IPS-20b (cell line): ENCODE measurements around the gene FAM83E.
A peak's percentile ranks its signal among the peaks of the same experiment; 100 is the strongest.

ENCODE experiments used
- H3K27ac ChIP-seq: one replicate; pipeline ENCODE4 v1.5.1; 2013; ENCODE audit warnings: low read length
- H3K27me3 ChIP-seq: 2 replicates; pipeline ENCODE4 v1.6.1; 2013; ENCODE audit warnings: mild to moderate bottlenecking, low read length, inconsistent platforms; ENCODE audit not compliant: insufficient read depth
- H3K36me3 ChIP-seq: 2 replicates; pipeline ENCODE4 v1.6.1; 2013; ENCODE audit warnings: low read depth, mild to moderate bottlenecking, inconsistent platforms, low read length, moderate library complexity; ENCODE audit not compliant: insufficient read depth
- H3K4me1 ChIP-seq: 2 replicates; pipeline ENCODE4 v1.6.1; 2013; ENCODE audit warnings: mild to moderate bottlenecking, control low read depth, inconsistent platforms, low read length, moderate library complexity; ENCODE audit not compliant: insufficient read depth
- H3K4me3 ChIP-seq: 2 replicates; pipeline ENCODE4 v1.5.1; 2013; ENCODE audit warnings: mild to moderate bottlenecking, low read length, inconsistent platforms
- H3K9ac ChIP-seq: 2 replicates; pipeline ENCODE4 v1.6.1; 2013; ENCODE audit warnings: low read depth, mild to moderate bottlenecking, inconsistent platforms, low read length, moderate library complexity
- H3K9me3 ChIP-seq: 2 replicates; pipeline ENCODE4 v1.6.1; 2013; ENCODE audit warnings: mild to moderate bottlenecking, low read depth, low read length, inconsistent platforms; ENCODE audit not compliant: insufficient read depth

The FAM83E gene

GRCh38 chr19:48603449-48603848 is 11.4 kb downstream of the FAM83E start:
- no peaks in the 10 kb centered on the region for H3K4me1 ChIP-seq
- H3K9me3 ChIP-seq, result no peaks in the 10 kb centered on the region
- H3K36me3 ChIP-seq, result no peaks in the 10 kb centered on the region
- H3K9ac ChIP-seq, result no peak overlapping the region
- no peak overlapping the region for H3K27ac ChIP-seq
- no peaks in the 10 kb centered on the region for H3K27me3 ChIP-seq
- H3K4me3 ChIP-seq, result no peak overlapping the region

DNA sequence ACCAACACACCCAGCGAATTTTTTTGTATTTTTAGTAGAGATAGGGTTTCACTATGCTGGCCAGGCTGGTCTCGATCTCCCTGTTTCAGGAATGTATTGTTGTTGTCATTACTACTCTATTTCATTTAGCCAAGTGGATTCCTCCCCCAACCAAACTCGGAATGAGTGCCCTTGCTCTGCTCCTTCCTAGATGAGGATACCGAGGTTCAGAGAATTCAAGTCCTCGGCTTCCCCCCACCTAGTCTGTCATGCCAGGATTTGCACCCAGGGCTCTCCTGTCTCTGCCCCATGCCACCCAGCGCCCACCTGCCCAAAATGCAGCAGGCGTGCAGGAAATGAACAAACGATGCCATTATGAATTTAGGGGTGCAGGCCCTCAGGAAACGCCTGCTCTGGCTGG is 11.9 kb downstream of the FAM83E start:
- no peak overlapping the region for H3K27ac ChIP-seq
- H3K27me3 ChIP-seq, result no peaks in the 10 kb centered on the region
- no peak overlapping the region for H3K4me3 ChIP-seq
- no peaks in the 10 kb centered on the region for H3K9me3 ChIP-seq
- no peaks in the 10 kb centered on the region for H3K4me1 ChIP-seq
- H3K9ac ChIP-seq, result no peak overlapping the region
- no peaks in the 10 kb centered on the region for H3K36me3 ChIP-seq

GRCh38 chr19:48600679-48601417 is 14.0 kb downstream of the FAM83E start:
- H3K9me3 ChIP-seq, result no peaks in the 10 kb centered on the region

DNA sequence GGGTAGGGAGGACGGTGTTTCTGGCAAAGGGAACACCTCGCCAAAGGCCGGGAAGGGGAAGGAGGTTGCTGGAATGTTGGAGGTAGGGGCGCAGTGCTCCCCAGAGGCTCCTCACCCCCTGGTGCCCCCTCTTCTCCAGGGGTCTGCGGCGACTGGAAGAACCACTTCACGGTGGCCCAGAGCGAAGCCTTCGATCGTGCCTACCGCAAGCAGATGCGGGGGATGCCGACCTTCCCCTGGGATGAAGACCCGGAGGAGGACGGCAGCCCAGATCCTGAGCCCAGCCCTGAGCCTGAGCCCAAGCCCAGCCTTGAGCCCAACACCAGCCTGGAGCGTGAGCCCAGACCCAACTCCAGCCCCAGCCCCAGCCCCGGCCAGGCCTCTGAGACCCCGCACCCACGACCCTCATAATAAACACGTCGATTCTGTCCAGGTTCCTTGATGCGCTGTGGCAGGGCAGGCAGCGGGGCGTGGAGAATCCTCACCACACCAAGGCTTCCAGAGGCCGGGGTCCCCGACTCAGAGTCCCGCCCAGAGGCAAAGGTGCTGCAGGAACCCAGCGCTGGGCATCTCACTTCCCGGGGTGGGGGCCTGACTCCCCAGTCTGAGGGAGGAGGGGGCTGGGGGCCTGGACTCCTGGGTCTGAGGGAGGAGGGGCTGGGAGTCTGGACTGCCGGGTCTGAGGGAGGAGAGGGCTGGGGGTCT is 15.7 kb downstream of the FAM83E start:
- no peak overlapping the region for H3K4me3 ChIP-seq
- no peaks in the 10 kb centered on the region for H3K4me1 ChIP-seq
- H3K27me3 ChIP-seq, result no peaks in the 10 kb centered on the region
- H3K9me3 ChIP-seq, result no peaks in the 10 kb centered on the region
- H3K36me3 ChIP-seq, result no peaks in the 10 kb centered on the region
- H3K9ac ChIP-seq, result no peak overlapping the region
- no peak overlapping the region for H3K27ac ChIP-seq

More at GRCh38 chr19:48600679-48601417, 14.0 kb downstream of the FAM83E start:
- no peaks in the 10 kb centered on the region for H3K4me1 ChIP-seq
- no peak overlapping the region for H3K9ac ChIP-seq
- H3K36me3 ChIP-seq, result no peaks in the 10 kb centered on the region
- H3K4me3 ChIP-seq, result no peak overlapping the region
- no peaks in the 10 kb centered on the region for H3K27me3 ChIP-seq
- no peak overlapping the region for H3K27ac ChIP-seq

- no peak overlapping the region for H3K27ac ChIP-seq
- H3K4me3 ChIP-seq, result no peak overlapping the region
- no peak overlapping the region for H3K9ac ChIP-seq
- no peaks in the 10 kb centered on the region for H3K9me3 ChIP-seq
- H3K4me1 ChIP-seq, result no peaks in the 10 kb centered on the region
- H3K27me3 ChIP-seq, result no peaks in the 10 kb centered on the region
- no peaks in the 10 kb centered on the region for H3K36me3 ChIP-seq
Observed at GRCh38 chr19:48596679-48597465, 18.0 kb downstream of the FAM83E start.

GRCh38 chr19:48596237-48596636 is 18.6 kb downstream of the FAM83E start:
- no peak overlapping the region for H3K4me3 ChIP-seq
- no peaks in the 10 kb centered on the region for H3K9me3 ChIP-seq
- H3K27me3 ChIP-seq, result no peaks in the 10 kb centered on the region
- no peak overlapping the region for H3K9ac ChIP-seq
- no peak overlapping the region for H3K27ac ChIP-seq
- H3K36me3 ChIP-seq, result no peaks in the 10 kb centered on the region
- H3K4me1 ChIP-seq, result no peaks in the 10 kb centered on the region

GRCh38 chr19:48595833-48596232 is 19.0 kb downstream of the FAM83E start:
- Histone ChIP-seq H3K36me3 (no peaks in the 10 kb centered on the region), H3K4me3 (no peak overlapping the region), H3K9ac (no peak overlapping the region), H3K27ac (no peak overlapping the region), H3K27me3 (no peaks in the 10 kb centered on the region), H3K4me1 (no peaks in the 10 kb centered on the region), H3K9me3 (no peaks in the 10 kb centered on the region)

DNA sequence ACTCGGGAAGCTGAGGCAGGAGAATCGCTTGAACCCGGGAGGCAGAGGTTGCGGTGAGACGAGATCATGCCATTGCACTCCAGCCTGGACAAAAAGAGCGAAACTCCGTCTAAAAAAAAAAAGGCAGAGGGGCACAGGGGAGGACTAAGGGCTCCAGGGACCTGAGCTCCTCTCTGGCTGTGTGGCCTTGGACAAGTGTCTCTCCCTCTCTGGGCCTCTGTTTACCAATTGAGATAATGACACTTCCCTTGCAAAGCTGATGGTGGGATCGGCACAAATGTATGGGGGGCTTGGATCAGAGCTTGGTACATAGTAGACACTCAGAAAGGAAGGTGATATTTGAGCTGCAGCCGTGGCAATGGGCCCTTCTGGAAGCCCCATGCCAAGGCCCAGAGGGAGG is 19.7 kb downstream of the FAM83E start:
- Histone ChIP-seq H3K4me1 (no peaks in the 10 kb centered on the region), H3K36me3 (no peaks in the 10 kb centered on the region), H3K9ac (no peak overlapping the region), H3K9me3 (no peaks in the 10 kb centered on the region), H3K27ac (no peak overlapping the region), H3K27me3 (no peaks in the 10 kb centered on the region), H3K4me3 (no peak overlapping the region)

GRCh38 chr19:48591021-48591420 is 23.9 kb downstream of the FAM83E start:
- H3K36me3 ChIP-seq, result no peaks in the 10 kb centered on the region
- H3K4me3 ChIP-seq, result no peak overlapping the region
- H3K9ac ChIP-seq, result no peak overlapping the region
- H3K9me3 ChIP-seq, result no peaks in the 10 kb centered on the region
- H3K4me1 ChIP-seq, result no peaks in the 10 kb centered on the region
- no peak overlapping the region for H3K27ac ChIP-seq
- H3K27me3 ChIP-seq, result peaks cover 6% of the 10 kb centered on the region; the same call in 1 of the 2 replicates

GRCh38 chr19:48588670-48589401 is 26.0 kb downstream of the FAM83E start:
- Histone ChIP-seq H3K27ac (no peak overlapping the region), H3K36me3 (no peaks in the 10 kb centered on the region), H3K9me3 (no peaks in the 10 kb centered on the region), H3K4me1 (no peaks in the 10 kb centered on the region), H3K9ac (peak overlapping the region; percentile 8; the same call in 1 of the 2 replicates), H3K4me3 (peak overlapping the region; percentile 68), H3K27me3 (peaks cover 6% of the 10 kb centered on the region; the same call in 1 of the 2 replicates)

DNA sequence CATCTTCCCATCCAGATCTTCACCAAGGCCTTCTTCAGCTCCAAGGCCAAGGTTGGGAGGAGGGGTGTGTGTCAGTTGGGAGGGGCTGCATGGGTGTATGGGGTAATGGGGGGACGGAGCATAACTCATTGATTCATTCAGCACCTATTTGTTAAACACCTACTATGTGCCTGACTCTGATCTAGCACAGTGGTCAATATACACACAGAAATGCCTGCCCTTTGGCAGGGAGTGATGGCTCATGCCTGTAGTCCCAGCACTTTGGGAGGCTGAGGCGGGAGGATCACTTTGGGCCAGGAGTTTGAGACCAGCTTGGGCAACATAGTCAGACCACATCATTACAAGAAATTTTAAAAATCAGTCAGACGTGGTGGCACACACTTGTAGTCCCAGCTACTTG is 27.5 kb downstream of the FAM83E start:
- Histone ChIP-seq H3K9ac (no peak overlapping the region), H3K9me3 (no peaks in the 10 kb centered on the region), H3K27ac (no peak overlapping the region), H3K27me3 (peaks cover 6% of the 10 kb centered on the region; the same call in 1 of the 2 replicates), H3K4me1 (no peaks in the 10 kb centered on the region), H3K4me3 (no peak overlapping the region), H3K36me3 (no peaks in the 10 kb centered on the region)
